HG03432 (cell line): ENCODE results near the gene SUV39H2.
"Not testable (repeated sequence)": the region's sequence is repeated elsewhere in the genome, so short reads cannot be mapped to it uniquely, and the experiment has no call there.

ENCODE experiments used
- ATAC-seq: cut with Tn5 transposase; IDR thresholded peaks from one replicate; pipeline ENCODE4 v1.9.1; 2021; ENCODE audit warnings: mild to moderate bottlenecking, moderate library complexity; ENCODE audit not compliant: unreplicated experiment

SUV39H2 gene

DNA sequence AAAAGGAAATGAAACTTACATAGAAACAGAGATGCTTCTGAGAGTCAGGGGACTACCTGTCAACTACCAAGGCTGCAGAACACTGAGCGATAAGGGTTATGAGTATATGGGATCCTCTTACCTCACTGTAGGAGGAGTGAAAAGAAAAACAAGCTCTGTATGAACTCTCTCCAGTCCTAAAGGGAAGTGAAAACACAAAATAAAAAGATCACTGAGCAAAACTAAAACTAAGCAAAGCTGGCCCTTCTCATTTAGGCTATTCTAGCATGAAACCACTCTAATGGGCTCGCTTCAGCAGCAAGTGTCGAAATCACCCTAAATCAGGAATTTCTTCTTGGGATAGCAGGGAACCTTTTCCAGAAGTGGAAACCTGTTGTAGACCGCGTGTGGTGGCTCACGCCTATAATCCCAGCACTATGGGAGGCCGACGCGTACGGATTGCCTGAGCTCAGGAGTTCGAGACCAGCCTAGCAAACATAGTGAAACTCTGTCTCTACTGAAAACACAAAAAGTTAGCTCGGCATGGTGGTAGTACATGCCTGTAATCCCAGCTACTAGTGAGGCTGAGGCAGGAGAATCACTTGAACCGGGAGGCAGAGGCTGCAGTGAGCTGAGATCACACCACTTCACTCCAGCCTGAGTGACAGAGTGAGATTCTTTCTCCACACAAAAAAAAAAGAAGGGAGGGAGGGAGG lies 48.2 kb downstream of the SUV39H2 start:
- peak; percentile 99 for ATAC-seq

DNA sequence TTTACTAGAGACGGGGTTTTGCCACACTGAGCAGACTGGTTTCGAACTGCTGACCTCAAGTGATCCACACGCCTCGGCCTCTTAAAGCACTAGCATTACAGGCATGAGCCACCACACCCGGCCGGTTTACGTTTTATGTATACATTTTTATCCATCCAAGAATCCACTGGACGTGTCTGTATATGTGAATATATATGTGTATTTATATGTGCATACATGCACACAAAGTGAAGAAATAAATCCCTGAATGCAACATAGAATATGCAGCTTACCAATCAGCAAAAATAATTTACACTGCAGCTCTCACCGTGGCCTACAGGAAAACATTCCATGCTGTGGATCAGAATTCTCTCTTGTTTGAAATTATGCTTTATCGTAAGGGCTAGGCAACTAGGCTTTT lies 51.9 kb downstream of the SUV39H2 start:
- no peak for ATAC-seq

DNA sequence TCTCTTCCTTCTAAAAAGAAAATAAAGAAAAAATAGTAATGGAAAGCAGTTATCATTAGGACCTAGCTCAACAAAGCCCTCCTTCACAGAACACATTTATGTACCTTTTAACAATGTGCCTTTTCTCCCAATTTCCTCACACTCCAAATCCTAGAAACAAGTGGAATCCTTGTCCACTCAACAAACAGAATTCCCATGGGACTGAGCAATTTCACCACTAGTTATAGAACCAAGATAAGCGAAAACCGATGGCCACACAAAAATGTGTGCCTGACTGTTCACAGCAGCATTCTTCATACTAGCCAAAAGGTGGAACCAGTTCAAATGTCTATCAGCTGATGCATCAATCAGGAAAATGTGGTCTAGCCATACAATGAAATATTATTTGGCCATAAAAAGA lies 57.9 kb downstream of the SUV39H2 start:
- ATAC-seq, result no peak

DNA sequence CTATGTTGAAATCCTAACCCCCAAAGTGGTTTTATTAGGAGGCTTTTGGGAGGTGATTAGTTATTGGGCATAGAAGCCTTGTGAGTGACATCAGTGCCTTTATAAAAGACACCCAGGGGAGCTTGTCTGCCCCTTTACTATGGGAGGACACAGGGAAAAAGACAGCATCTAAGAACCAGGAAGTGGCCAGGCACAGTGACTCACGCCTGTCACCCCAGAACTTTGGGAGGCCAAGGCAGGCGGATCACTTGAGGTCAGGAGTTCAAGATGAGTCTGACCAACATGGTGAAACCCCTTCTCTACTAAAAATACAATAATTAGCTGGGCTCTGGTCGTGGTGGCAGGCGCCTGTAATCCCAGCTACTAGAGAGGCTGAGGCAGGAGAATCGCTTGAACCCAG lies 60.3 kb downstream of the SUV39H2 start:
- ATAC-seq, result not testable (repeated sequence)

DNA sequence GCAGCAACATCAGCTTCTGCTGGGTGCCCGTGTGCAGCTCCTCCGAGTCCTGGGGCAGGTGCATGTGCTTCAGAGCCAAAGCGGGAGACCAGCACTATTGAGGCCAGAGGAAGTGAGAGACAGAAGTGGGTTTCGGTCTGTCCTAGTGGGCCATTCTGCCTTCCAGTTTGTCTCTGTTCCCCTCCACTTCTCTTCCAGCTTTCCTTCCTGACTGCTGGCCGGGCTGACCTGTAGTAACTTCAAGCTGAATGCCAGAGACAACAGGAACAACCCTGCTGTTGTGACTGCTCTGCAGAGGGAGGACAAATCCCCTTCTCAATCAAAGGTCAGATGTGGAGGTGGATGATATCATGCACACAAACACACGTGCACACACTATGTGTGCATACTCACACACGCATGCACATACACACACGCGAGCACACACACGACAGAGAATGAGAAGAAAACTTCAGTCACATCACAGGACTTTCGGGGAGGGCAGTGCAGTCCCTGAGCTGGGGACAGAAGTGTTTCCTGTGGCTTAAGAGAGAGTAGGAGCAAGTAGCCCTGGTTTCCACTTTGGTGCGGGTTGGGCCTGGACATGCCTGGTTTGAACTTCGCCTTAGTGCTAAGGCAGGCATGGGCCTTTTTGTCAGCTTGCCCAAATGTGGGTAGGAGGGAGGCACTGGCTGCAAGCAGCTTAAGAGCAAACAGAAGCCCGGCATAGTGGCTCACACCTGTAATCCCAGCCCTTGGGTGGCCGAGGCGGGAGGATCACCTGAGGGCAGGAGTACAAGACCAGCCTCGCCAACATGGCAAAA lies 63.7 kb downstream of the SUV39H2 start:
- ATAC-seq, result peak; percentile 90

DNA sequence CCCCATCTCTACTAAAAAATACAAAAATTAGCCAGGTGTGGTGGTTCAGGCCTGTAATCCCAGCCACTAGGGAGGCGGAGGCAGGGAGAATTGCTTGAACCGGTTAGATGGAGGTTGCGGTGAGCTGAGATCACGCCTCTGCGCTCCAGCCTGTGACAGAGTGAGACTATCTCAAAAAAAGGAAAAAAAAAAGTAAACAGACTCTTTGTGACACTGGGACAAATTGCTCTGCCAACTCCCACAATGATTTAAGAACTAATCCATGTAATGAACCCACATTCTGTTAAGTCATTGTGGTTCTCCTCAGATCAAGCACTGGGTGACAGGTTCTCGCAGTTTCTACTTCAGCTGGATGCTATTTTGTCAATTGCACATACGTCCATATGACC lies 64.3 kb downstream of the SUV39H2 start:
- not testable (repeated sequence) for ATAC-seq

DNA sequence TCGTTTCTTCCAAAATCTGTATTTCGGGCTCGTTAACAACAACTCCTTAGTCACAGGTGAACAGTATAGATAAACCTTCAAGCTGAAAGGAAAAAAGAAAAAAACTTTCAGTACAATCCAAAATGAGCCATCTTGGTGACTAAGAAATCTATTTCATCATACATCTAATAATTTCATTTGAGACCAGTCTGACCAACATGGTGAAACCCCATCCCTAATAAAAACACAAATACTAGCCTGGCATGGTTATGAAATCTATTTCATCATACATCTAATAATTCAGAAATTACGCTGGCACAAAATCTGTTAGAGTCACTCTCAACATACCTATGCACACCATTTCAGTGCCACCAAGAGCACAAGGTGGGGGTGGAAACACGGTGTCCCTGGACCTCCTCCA lies 66.4 kb downstream of the SUV39H2 start:
- no peak for ATAC-seq

DNA sequence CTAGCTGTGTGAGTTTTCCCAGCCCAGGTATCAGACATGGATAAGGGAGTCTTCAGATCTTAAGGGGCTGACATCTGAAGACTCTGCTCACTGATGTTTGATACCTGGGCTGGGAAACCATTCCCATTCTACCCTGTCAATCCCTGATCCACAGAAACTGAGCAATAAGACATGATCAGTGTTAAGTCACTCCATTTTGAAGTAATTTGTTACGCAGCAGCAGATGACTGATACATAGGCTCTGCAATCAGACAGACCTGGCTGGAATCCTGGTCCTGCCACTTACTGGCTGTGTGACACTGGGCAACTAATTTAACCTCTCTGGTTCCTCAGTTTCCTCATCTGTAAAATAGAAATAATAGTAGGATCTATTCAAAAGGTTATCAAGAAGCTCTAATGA lies 68.6 kb downstream of the SUV39H2 start:
- ATAC-seq, result no peak

DNA sequence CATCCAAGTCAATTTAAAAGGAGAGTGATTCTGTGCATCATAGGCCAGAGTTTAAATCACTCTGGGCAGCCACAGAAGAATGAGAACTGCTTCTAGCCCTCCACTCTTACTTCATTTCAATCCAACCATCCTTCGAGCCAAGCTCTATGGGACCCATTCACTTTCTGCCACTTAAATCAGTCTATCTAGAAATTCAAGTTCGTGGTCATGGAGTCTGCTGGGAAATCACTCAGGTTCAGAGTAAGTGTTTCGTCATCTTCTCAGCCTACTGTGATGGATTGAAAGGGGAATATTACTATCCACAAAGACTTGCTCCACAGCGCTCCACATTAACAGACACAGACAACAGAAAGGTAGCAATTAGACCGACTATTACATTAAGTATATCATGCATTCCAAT lies 70.6 kb downstream of the SUV39H2 start:
- no peak for ATAC-seq

DNA sequence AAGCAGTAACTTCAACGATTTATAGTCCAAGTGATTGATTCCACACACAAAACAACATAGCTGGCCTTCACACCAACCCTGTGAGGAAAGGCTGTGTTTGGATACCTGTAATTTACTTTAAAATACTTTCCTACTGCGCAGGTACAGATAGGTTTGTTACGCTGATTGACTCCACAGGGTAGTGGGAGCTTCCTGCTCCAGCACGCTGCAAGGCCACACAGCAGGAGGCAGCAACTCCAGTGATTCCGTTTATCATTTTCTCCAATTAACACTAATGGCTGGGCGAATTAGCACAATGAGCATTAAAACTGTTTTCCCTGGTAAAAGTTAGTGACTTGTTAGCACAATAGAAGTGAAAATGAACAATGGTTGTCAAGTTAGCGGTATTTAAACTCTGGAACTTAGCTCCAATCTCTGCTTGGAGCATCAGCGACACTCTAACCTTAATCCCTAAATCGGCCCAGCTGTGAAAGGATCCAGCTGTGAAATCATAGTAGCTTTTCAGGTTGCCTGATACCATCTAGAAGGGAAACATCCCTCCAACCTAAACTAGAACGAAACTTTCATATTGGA lies 74.3 kb downstream of the SUV39H2 start:
- no peak for ATAC-seq

DNA sequence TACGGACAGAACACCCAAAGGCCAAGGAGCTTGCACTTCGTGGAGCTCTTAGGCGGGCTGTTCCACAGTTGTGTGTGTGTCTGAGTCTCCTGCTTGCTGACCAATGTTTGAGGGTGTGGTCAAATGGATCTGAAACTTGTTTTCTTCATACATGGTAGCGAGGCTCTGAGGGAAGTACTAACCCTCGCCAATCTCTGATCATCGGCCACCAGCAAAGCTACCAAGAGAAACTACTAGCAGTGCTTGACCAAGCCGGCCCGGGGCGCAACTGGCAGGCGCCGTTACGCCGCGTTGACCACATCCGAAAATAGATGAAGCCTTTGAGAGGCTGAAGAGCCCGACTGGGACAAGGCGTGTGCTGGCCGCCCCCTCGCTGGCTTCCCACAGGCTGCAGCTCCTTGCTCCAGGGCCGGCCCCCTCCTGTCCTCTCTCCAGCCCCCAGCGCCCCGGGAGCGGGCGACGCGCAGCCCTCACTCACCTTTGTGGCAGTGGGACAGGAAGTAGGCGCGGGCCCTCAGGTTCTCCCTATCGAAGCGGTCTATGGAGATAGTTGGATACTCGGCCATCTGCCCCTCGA lies 74.8 kb downstream of the SUV39H2 start:
- ATAC-seq, result peak; percentile 39
